HG02763 (cell line): Measurements from ENCODE around the gene RBFOX1.
"Not testable (repeated sequence)": the region's sequence is repeated elsewhere in the genome, so short reads cannot be mapped to it uniquely, and the experiment has no call there.

Experiments
- ATAC-seq: cut with Tn5 transposase; IDR thresholded peaks from one replicate; pipeline ENCODE4 v1.9.1; 2021; ENCODE audit warnings: mild to moderate bottlenecking, moderate library complexity; ENCODE audit not compliant: unreplicated experiment

RBFOX1 gene

GRCh38 chr16:7450440-7450839, 117.8 kb downstream of the RBFOX1 start:
- no peak for ATAC-seq

GRCh38 chr16:7452090-7452489, 119.4 kb downstream of the RBFOX1 start:
- no peak for ATAC-seq

- no peak for ATAC-seq
Measured at GRCh38 chr16:7456211-7456610, 123.6 kb downstream of the RBFOX1 start.

GRCh38 chr16:7458144-7458543, 125.5 kb downstream of the RBFOX1 start:
- no peak for ATAC-seq

- ATAC-seq = no peak
Measured at GRCh38 chr16:7470344-7470743, 137.7 kb downstream of the RBFOX1 start.

- no peak for ATAC-seq
Measured at GRCh38 chr16:7471268-7471667, 138.6 kb downstream of the RBFOX1 start.

- no peak for ATAC-seq
Measured at GRCh38 chr16:7482032-7482431, 149.4 kb downstream of the RBFOX1 start.

- no peak for ATAC-seq
Measured at GRCh38 chr16:7482596-7483290, 150.1 kb downstream of the RBFOX1 start.

GRCh38 chr16:7487574-7488323, 155.1 kb downstream of the RBFOX1 start:
- ATAC-seq = no peak

GRCh38 chr16:7492122-7492521, 159.5 kb downstream of the RBFOX1 start:
- no peak for ATAC-seq

GRCh38 chr16:7493133-7493532, 160.5 kb downstream of the RBFOX1 start:
- no peak for ATAC-seq

- no peak for ATAC-seq
Measured at GRCh38 chr16:7497691-7498090, 165.0 kb downstream of the RBFOX1 start.

GRCh38 chr16:7501868-7502267, 169.2 kb downstream of the RBFOX1 start:
- no peak for ATAC-seq

GRCh38 chr16:7502591-7503157, 170.0 kb downstream of the RBFOX1 start:
- not testable (repeated sequence) for ATAC-seq

GRCh38 chr16:7503666-7504065, 171.0 kb downstream of the RBFOX1 start:
- ATAC-seq = no peak

- no peak for ATAC-seq
Measured at GRCh38 chr16:7504844-7505243, 172.2 kb downstream of the RBFOX1 start.

GRCh38 chr16:7505495-7505894, 172.8 kb downstream of the RBFOX1 start:
- no peak for ATAC-seq

- ATAC-seq = no peak
Measured at GRCh38 chr16:7506363-7506762, 173.7 kb downstream of the RBFOX1 start.

GRCh38 chr16:7508656-7509055, 176.0 kb downstream of the RBFOX1 start:
- no peak for ATAC-seq

GRCh38 chr16:7509963-7510601, 177.4 kb downstream of the RBFOX1 start:
- no peak for ATAC-seq

- ATAC-seq = no peak
Measured at GRCh38 chr16:7511549-7512260, 179.1 kb downstream of the RBFOX1 start.
